ENCODE results near the gene TGM5.

DNA sequence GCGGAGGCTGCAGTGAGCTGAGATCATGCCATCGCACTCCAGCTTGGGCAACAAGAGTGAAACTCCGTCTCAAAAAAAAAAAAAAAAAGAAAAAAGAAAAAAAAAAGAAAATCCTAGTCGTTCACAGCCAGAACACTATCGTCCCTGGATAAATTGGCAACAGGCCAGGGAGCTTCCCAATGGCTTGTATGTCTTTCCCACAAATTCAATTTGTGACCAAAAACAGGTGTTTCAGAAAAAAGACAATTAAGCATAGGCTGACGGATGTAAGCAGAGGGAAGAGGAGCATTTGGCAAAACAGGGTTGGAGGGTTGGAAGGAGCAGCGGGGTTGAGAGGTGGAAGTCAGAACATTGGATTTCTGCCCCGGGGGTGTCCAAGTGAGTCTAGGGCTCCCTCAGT, 54.4 kb downstream of the TGM5 start:
- TF ChIP-seq POLR2A (IDR thresholded peaks at IDR 0.05), result no peak
- TF ChIP-seq, protein P1, sequence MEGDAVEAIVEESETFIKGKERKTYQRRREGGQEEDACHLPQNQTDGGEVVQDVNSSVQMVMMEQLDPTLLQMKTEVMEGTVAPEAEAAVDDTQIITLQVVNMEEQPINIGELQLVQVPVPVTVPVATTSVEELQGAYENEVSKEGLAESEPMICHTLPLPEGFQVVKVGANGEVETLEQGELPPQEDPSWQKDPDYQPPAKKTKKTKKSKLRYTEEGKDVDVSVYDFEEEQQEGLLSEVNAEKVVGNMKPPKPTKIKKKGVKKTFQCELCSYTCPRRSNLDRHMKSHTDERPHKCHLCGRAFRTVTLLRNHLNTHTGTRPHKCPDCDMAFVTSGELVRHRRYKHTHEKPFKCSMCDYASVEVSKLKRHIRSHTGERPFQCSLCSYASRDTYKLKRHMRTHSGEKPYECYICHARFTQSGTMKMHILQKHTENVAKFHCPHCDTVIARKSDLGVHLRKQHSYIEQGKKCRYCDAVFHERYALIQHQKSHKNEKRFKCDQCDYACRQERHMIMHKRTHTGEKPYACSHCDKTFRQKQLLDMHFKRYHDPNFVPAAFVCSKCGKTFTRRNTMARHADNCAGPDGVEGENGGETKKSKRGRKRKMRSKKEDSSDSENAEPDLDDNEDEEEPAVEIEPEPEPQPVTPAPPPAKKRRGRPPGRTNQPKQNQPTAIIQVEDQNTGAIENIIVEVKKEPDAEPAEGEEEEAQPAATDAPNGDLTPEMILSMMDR (IDR thresholded peaks at IDR 0.05), result no peak
- TF ChIP-seq POLR2AphosphoS5 (IDR thresholded peaks at IDR 0.05), result no peak
